HEK293 (cell line): ENCODE measurements around the gene AADACL3.

ENCODE experiments used
- RBAK ChIP-seq: fragments of 450-650 bp; formaldehyde crosslinking; IDR thresholded peaks from 2 replicates; pipeline ENCODE4 v1.5.1; 2016; ENCODE audit warnings: missing biosample characterization, missing genetic modification characterization
- ZNF138 ChIP-seq: fragments of 450-650 bp; formaldehyde crosslinking; IDR thresholded peaks from 2 replicates; pipeline ENCODE4 v1.5.1; 2016; ENCODE audit warnings: missing biosample characterization, missing genetic modification characterization, borderline replicate concordance
- ZNF211 ChIP-seq: fragments of 450-650 bp; formaldehyde crosslinking; IDR thresholded peaks from 2 replicates; pipeline ENCODE4 v1.5.1; 2016; ENCODE audit warnings: low read depth, missing biosample characterization, missing genetic modification characterization
- ZNF530 ChIP-seq: fragments of 450-650 bp; formaldehyde crosslinking; IDR thresholded peaks from 2 replicates; pipeline ENCODE4 v1.5.1; 2016; ENCODE audit warnings: low read depth, missing biosample characterization, missing genetic modification characterization
- ZNF654 ChIP-seq: fragments of 450-650 bp; formaldehyde crosslinking; IDR thresholded peaks from 2 replicates; pipeline ENCODE4 v1.5.1; 2016; ENCODE audit warnings: low read depth, missing biosample characterization, missing genetic modification characterization
- TF ChIP-seq, protein P1 (sequence below): fragments of 450-650 bp; formaldehyde crosslinking; conservative IDR thresholded peaks from 2 replicates; pipeline ENCODE4 v1.5.1; 2016; ENCODE audit warnings: low read depth, missing biosample characterization, missing genetic modification characterization
- TF ChIP-seq, protein P2 (sequence below): fragments of 450-650 bp; formaldehyde crosslinking; IDR thresholded peaks from 2 replicates; pipeline ENCODE4 v1.5.1; 2016; ENCODE audit warnings: missing biosample characterization, missing genetic modification characterization

DNA sequence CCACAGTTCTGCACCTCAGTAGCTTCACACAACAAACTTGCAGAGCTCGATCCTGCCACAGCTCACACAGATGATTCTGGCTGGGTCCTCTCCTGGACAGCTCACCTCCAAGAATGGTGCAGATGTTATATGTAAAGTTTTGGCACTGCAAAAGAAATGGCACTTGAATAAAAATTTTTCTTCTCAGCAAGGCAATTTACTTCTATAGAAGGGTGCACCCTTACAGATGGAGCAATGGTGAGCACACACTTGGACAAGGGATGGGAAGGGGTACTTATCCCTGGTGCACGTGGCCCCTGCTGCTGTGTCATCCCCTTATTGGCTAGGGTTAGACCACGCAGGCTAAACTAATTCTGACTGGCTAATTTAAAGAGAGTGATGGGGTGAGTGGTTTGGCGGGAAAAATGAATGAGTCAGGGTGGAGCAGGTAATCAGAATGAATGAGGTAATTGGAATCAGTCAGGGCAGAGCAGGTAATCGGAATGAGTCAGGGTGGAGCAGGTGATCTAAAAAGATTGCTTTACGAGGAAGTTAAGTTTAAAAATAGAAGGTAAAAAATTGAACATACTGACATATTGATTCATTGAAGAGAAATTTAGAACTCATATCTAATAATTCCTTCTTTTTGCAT is 12.0 kb upstream of the AADACL3 start:
- TF ChIP-seq RBAK (no peak), ZNF654 (tag by site-specific recombination) (no peak), ZNF530 (tag by site-specific recombination) (no peak), ZNF211 (no peak), ZNF138 (tag by site-specific recombination) (no peak)
- TF ChIP-seq, protein P1, sequence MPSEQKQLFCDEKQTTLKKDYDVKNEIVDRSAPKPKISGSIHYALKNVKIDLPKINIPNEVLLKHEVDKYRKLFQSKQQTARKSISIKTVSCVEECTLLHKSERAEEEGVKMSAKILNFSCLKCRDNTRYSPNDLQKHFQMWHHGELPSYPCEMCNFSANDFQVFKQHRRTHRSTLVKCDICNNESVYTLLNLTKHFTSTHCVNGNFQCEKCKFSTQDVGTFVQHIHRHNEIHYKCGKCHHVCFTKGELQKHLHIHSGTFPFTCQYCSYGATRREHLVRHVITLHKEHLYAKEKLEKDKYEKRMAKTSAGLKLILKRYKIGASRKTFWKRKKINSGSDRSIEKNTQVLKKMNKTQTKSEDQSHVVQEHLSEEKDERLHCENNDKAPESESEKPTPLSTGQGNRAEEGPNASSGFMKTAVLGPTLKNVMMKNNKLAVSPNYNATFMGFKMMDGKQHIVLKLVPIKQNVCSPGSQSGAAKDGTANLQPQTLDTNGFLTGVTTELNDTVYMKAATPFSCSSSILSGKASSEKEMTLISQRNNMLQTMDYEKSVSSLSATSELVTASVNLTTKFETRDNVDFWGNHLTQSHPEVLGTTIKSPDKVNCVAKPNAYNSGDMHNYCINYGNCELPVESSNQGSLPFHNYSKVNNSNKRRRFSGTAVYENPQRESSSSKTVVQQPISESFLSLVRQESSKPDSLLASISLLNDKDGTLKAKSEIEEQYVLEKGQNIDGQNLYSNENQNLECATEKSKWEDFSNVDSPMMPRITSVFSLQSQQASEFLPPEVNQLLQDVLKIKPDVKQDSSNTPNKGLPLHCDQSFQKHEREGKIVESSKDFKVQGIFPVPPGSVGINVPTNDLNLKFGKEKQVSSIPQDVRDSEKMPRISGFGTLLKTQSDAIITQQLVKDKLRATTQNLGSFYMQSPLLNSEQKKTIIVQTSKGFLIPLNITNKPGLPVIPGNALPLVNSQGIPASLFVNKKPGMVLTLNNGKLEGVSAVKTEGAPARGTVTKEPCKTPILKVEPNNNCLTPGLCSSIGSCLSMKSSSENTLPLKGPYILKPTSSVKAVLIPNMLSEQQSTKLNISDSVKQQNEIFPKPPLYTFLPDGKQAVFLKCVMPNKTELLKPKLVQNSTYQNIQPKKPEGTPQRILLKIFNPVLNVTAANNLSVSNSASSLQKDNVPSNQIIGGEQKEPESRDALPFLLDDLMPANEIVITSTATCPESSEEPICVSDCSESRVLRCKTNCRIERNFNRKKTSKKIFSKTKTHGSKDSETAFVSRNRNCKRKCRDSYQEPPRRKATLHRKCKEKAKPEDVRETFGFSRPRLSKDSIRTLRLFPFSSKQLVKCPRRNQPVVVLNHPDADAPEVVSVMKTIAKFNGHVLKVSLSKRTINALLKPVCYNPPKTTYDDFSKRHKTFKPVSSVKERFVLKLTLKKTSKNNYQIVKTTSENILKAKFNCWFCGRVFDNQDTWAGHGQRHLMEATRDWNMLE: no peak
- TF ChIP-seq, protein P2, sequence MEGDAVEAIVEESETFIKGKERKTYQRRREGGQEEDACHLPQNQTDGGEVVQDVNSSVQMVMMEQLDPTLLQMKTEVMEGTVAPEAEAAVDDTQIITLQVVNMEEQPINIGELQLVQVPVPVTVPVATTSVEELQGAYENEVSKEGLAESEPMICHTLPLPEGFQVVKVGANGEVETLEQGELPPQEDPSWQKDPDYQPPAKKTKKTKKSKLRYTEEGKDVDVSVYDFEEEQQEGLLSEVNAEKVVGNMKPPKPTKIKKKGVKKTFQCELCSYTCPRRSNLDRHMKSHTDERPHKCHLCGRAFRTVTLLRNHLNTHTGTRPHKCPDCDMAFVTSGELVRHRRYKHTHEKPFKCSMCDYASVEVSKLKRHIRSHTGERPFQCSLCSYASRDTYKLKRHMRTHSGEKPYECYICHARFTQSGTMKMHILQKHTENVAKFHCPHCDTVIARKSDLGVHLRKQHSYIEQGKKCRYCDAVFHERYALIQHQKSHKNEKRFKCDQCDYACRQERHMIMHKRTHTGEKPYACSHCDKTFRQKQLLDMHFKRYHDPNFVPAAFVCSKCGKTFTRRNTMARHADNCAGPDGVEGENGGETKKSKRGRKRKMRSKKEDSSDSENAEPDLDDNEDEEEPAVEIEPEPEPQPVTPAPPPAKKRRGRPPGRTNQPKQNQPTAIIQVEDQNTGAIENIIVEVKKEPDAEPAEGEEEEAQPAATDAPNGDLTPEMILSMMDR (tag by site-specific recombination): no peak
